HG03039 (cell line): ENCODE results near the gene SEC23B.

ENCODE experiments used
- ATAC-seq: cut with Tn5 transposase; IDR thresholded peaks from one replicate; pipeline ENCODE4 v1.9.1; 2021; ENCODE audit warnings: mild to moderate bottlenecking, moderate library complexity; ENCODE audit not compliant: unreplicated experiment

Gene SEC23B

GRCh38 chr20:18585134-18585533, 77.4 kb downstream of the SEC23B start:
- ATAC-seq = no peak

GRCh38 chr20:18587665-18588573, 80.2 kb downstream of the SEC23B start, which contains the start of gene DTD1:
DTD1 (plus strand) TSS chr20:18588054; CDS start chr20:18588073, 19 bp downstream.
- peak; percentile 87 for ATAC-seq

- ATAC-seq = no peak
These were observed 80.8 kb downstream of the SEC23B start for GRCh38 chr20:18588574-18588933.

GRCh38 chr20:18589941-18590674, 82.4 kb downstream of the SEC23B start:
- ATAC-seq = no peak

- no peak for ATAC-seq
These were observed 88.5 kb downstream of the SEC23B start for GRCh38 chr20:18596270-18596669.

GRCh38 chr20:18609741-18610140, 102.0 kb downstream of the SEC23B start:
- no peak for ATAC-seq
